SK-N-SH (cell line): ENCODE results near the gene ERC2. TPM values are rescaled to one million over a fixed set of nuclear protein-coding genes. Genes with fewer than 3 reads are reported as not detected.

Experiments used
- CTCF ChIA-PET: fragments of 300-600, 350-600 bp; formaldehyde crosslinking; extraction: SDS; loops from one replicate; lab custom pipeline; 2021; lab: Yijun Ruan, JAX
- POLR2A ChIA-PET: fragments of 350-600 bp; sonication (Branson Sonifier 250); formaldehyde crosslinking; extraction: SDS; loops from one replicate; lab custom pipeline; 2020; ENCODE audit warnings: antibody characterized with exemption, inconsistent platforms; lab: Yijun Ruan, JAX
- DNase-seq: peaks from one replicate; pipeline ENCODE4 v3.0.0; 2012
- H2AFZ ChIP-seq: fragments of 200-600 bp; sonication (generic); 2 replicates; pipeline ENCODE4 v1.8.1; 2016; ENCODE audit warnings: antibody characterized with exemption, mild to moderate bottlenecking, low read depth
- H3F3A ChIP-seq: fragments of 200-600 bp; sonication (generic); replicated peaks from 2 replicates; pipeline ENCODE3; 2016; ENCODE audit warnings: antibody characterized with exemption, mild to moderate bottlenecking; ENCODE audit not compliant: insufficient read depth
- H3K27ac ChIP-seq, 2 experiments: fragments of 200-500 bp in 1 of 2; fragments of 200-600 bp in 1 of 2; sonication (Bioruptor generic) in 1 of 2; sonication (generic), shearing (Covaris generic) in 1 of 2; 2 replicates each; pipeline versions ENCODE4 v1.5.1 to v1.6.1; 2014 to 2016; ENCODE audit warnings: low read depth in 2 of 2, inconsistent platforms in 1 of 2, low read length in 1 of 2, mild to moderate bottlenecking in 1 of 2, mixed read lengths in 1 of 2
- H3K27me3 ChIP-seq: fragments of 200-600 bp; sonication (generic), shearing (Covaris generic); 2 replicates; pipeline ENCODE4 v1.6.1; 2016; ENCODE audit warnings: mixed run types; ENCODE audit not compliant: insufficient read depth
- H3K36me3 ChIP-seq, 2 experiments: fragments of 200-500 bp in 1 of 2; fragments of 200-600 bp in 1 of 2; sonication (Bioruptor generic) in 1 of 2; sonication (generic) in 1 of 2; replicated peaks in 1 of 2; 2 replicates each; pipeline versions ENCODE3 to v1.5.1; 2014 to 2016; ENCODE audit warnings: low read length in 1 of 2, mild to moderate bottlenecking in 1 of 2; ENCODE audit not compliant: insufficient read depth in 2 of 2, control insufficient read depth in 1 of 2
- H3K4me1 ChIP-seq, 2 experiments: fragments of 200-500 bp in 1 of 2; fragments of 200-600 bp in 1 of 2; sonication (Bioruptor generic) in 1 of 2; sonication (generic), shearing (Covaris generic) in 1 of 2; 2 replicates each; pipeline versions ENCODE4 v1.5.1 to v1.6.1; 2014 to 2016; ENCODE audit warnings: low read depth in 1 of 2, low read length in 1 of 2, mixed run types in 1 of 2; ENCODE audit not compliant: insufficient read depth in 2 of 2, control insufficient read depth in 1 of 2
- H3K4me2 ChIP-seq: fragments of 200-600 bp; sonication (generic), shearing (Covaris generic); 2 replicates; pipeline ENCODE4 v1.6.1; 2017; ENCODE audit warnings: mixed run types
- H3K4me3 ChIP-seq, 2 experiments: fragments of 200-500 bp in 1 of 2; fragments of 200-600 bp in 1 of 2; sonication (Bioruptor generic) in 1 of 2; sonication (generic), shearing (Covaris generic) in 1 of 2; 2 replicates each; pipeline versions ENCODE4 v1.5.1 to v1.8.1; 2014 to 2016; ENCODE audit warnings: low read depth in 2 of 2, inconsistent platforms in 1 of 2, low read length in 1 of 2, mild to moderate bottlenecking in 1 of 2, mixed read lengths in 1 of 2, moderate library complexity in 1 of 2
- H3K79me2 ChIP-seq: fragments of 200-600 bp; sonication (generic); 2 replicates; pipeline ENCODE4 v1.8.1; 2017; ENCODE audit warnings: mild to moderate bottlenecking; ENCODE audit not compliant: insufficient read depth
- H3K9ac ChIP-seq: fragments of 200-600 bp; sonication (generic); 2 replicates; pipeline ENCODE4 v1.6.1; 2017; ENCODE audit warnings: mixed run types
- H3K9me2 ChIP-seq: fragments of 200-600 bp; sonication (generic); 2 replicates; pipeline ENCODE4 v1.6.1; 2017; ENCODE audit warnings: mixed run types
- H3K9me3 ChIP-seq: fragments of 200-600 bp; sonication (generic); 2 replicates; pipeline ENCODE4 v1.6.1; 2017; ENCODE audit warnings: mixed run types, mild to moderate bottlenecking, moderate library complexity
- H4K20me1 ChIP-seq: fragments of 200-600 bp; sonication (generic); 2 replicates; pipeline ENCODE4 v1.6.1; 2017; ENCODE audit warnings: mild to moderate bottlenecking, mixed run types; ENCODE audit not compliant: insufficient read depth
- EP300 ChIP-seq, 2 experiments: IDR thresholded peaks; 2 replicates each; pipeline versions ENCODE4 v1.4.0 to v1.6.1; 2012; ENCODE audit warnings: borderline replicate concordance in 1 of 2, low read depth in 1 of 2, low read length in 1 of 2
- EZH2phosphoT487 ChIP-seq: fragments of 200-600 bp; sonication (generic); IDR thresholded peaks from 2 replicates; pipeline ENCODE4 v1.6.1; 2017; ENCODE audit warnings: low read depth, mixed run types, mild to moderate bottlenecking, antibody characterized with exemption, moderate library complexity, borderline replicate concordance
- FOXJ3 ChIP-seq: sonication (generic); formaldehyde crosslinking; IDR thresholded peaks from 2 replicates; pipeline ENCODE4 v1.5.1; 2020; ENCODE audit warnings: mild to moderate bottlenecking, missing genetic modification reagents
- GABPA ChIP-seq: IDR thresholded peaks from 2 replicates; pipeline ENCODE4 v1.4.0; 2012; ENCODE audit warnings: low read depth, mild to moderate bottlenecking
- JUND ChIP-seq: IDR thresholded peaks from 2 replicates; pipeline ENCODE4 v1.4.0; 2012
- MAX ChIP-seq: IDR thresholded peaks from 2 replicates; pipeline ENCODE4 v1.4.0; 2012; ENCODE audit warnings: low read depth
- MEF2A ChIP-seq: IDR thresholded peaks from 2 replicates; pipeline ENCODE4 v1.4.0; 2012; ENCODE audit warnings: low read depth, borderline replicate concordance
- NFIC ChIP-seq: IDR thresholded peaks from 2 replicates; pipeline ENCODE4 v1.4.0; 2012; ENCODE audit warnings: borderline replicate concordance
- PBX3 ChIP-seq: IDR thresholded peaks from 2 replicates; pipeline ENCODE4; 2012
- RAD21 ChIP-seq: IDR thresholded peaks from 2 replicates; pipeline ENCODE4 v1.6.1; 2012; ENCODE audit warnings: mild to moderate bottlenecking, low read length
- RXRA ChIP-seq: IDR thresholded peaks from 2 replicates; pipeline ENCODE4 v1.4.0; 2012; ENCODE audit warnings: low read depth, mild to moderate bottlenecking, borderline replicate concordance
- SIN3A ChIP-seq: IDR thresholded peaks from 2 replicates; pipeline ENCODE4 v1.6.1; 2012; ENCODE audit warnings: low read depth, mild to moderate bottlenecking, low read length, moderate library complexity, borderline replicate concordance
- USF1 ChIP-seq: IDR thresholded peaks from 2 replicates; pipeline ENCODE4 v1.4.0; 2012; ENCODE audit warnings: low read depth, borderline replicate concordance
- USF2 ChIP-seq: fragments of 150-350 bp; IDR thresholded peaks from 2 replicates; pipeline ENCODE4 v1.6.1; 2017; ENCODE audit warnings: antibody characterized with exemption, low read length, low read depth, borderline replicate concordance
- WGBS: methylation state at CpG from one replicate; pipeline ENCODE4 v1.1.6; 2017; ENCODE audit warnings: low lambda C conversion rate; 5-methylcytosine and 5-hydroxymethylcytosine counted together
- polyA plus RNA-seq, 3 experiments: library from polyadenylated mRNA; depleted of rRNA; stranded (reverse); fragments of >200 nt; gene quantifications; 2 replicates each; pipeline ENCODE4 v1.2.3, GENCODE V29; 2012

The ERC2 gene
- polyA plus RNA-seq, 1 of the 3 experiments (the other 2 are of a cell fraction) = 1.6 TPM

GRCh38 chr3:56189536-56189935, 278.7 kb downstream of the ERC2 start:
- Histone ChIP-seq H3K27me3 (no peaks in the 10 kb centered on the region), H3F3A (no peaks in the 10 kb centered on the region), H3K9me3 (no peaks in the 10 kb centered on the region), H3K79me2 (no peaks in the 10 kb centered on the region), H3K4me3 (no peak overlapping the region), H3K9ac (no peak overlapping the region), H3K4me2 (no peak overlapping the region), H3K27ac (no peak overlapping the region), H3K36me3 (no peaks in the 10 kb centered on the region), H2AFZ (no peak overlapping the region), H3K4me1 (no peaks in the 10 kb centered on the region), H4K20me1 (no peaks in the 10 kb centered on the region), H3K9me2 (no peaks in the 10 kb centered on the region)
- DNase-seq = no peak
- ChIA-PET CTCF (interaction anchor here (1.2 kb wide), 1 partner anchor 12 kb away, joined by 5 read pairs; no protein-coding TSS in a partner anchor), POLR2A (no interaction called here)
- TF ChIP-seq RXRA = no peak
- TF ChIP-seq MEF2A = no peak
- WGBS = 86% methylated on average over 2 of the region's 2 CpGs

GRCh38 chr3:56188201-56188600, 280.1 kb downstream of the ERC2 start:
- Histone ChIP-seq H3F3A (no peaks in the 10 kb centered on the region), H3K9me2 (no peaks in the 10 kb centered on the region), H4K20me1 (no peaks in the 10 kb centered on the region), H3K27ac (no peak overlapping the region), H3K79me2 (no peaks in the 10 kb centered on the region), H3K4me3 (no peak overlapping the region), H3K9me3 (no peaks in the 10 kb centered on the region), H3K36me3 (no peaks in the 10 kb centered on the region), H2AFZ (no peak overlapping the region), H3K4me2 (no peak overlapping the region), H3K4me1 (no peaks in the 10 kb centered on the region), H3K27me3 (no peaks in the 10 kb centered on the region), H3K9ac (no peak overlapping the region)
- TF ChIP-seq PBX3 = no peak
- WGBS = 69% methylated on average over 9 of the region's 9 CpGs
- no peak for DNase-seq
- POLR2A ChIA-PET = no interaction called here
- CTCF ChIA-PET = interaction anchor here (1.2 kb wide), 1 partner anchor 11 kb away, joined by 5 read pairs; no protein-coding TSS in a partner anchor

GRCh38 chr3:56187051-56187450, 281.2 kb downstream of the ERC2 start:
- H3K79me2 ChIP-seq = no peaks in the 10 kb centered on the region
- no peaks in the 10 kb centered on the region for H3K27me3 ChIP-seq
- 33% methylated on average over 1 of the region's 2 CpGs for WGBS
- CTCF ChIA-PET = no interaction called here
- H3K4me2 ChIP-seq = no peak overlapping the region
- no peaks in the 10 kb centered on the region for H3K9me3 ChIP-seq
- H3K27ac ChIP-seq = no peak overlapping the region
- no peak overlapping the region for H2AFZ ChIP-seq
- H3K9ac ChIP-seq = no peak overlapping the region
- no peaks in the 10 kb centered on the region for H3K4me1 ChIP-seq
- TF ChIP-seq USF2 = no peak
- TF ChIP-seq MAX = no peak
- TF ChIP-seq EP300 (IDR thresholded peaks at IDR 0.05; ENCODE audit: borderline replicate concordance in 1 of 2, low read depth in 1 of 2, low read length in 1 of 2) = no peak
- TF ChIP-seq RAD21 = no peak
- TF ChIP-seq USF1 = no peak
- TF ChIP-seq JUND = no peak
- TF ChIP-seq GABPA = no peak
- TF ChIP-seq RXRA = no peak
- no peak for TF ChIP-seq NFIC
- no peak for TF ChIP-seq SIN3A
- TF ChIP-seq EZH2phosphoT487 = no peak
- no peak for TF ChIP-seq PBX3
- TF ChIP-seq FOXJ3 (CRISPR knock-in tag) = no peak
- no peak for DNase-seq
- no peaks in the 10 kb centered on the region for H3K36me3 ChIP-seq
- H3K9me2 ChIP-seq = no peaks in the 10 kb centered on the region
- H3K4me3 ChIP-seq = no peak overlapping the region
- H4K20me1 ChIP-seq = no peaks in the 10 kb centered on the region
- POLR2A ChIA-PET = interaction anchor here (0.6 kb wide), 1 partner anchor 269 kb away, joined by 3 read pairs; no protein-coding TSS in a partner anchor
- H3F3A ChIP-seq = no peaks in the 10 kb centered on the region
